ENCODE data around the gene PLS1.
"Not testable (repeated sequence)": the region's sequence is repeated elsewhere in the genome, so short reads cannot be mapped to it uniquely, and the experiment has no call there.

Gene PLS1

GRCh38 chr3:142595581-142595950 is 627 bp upstream of the PLS1 start:
- no peak for DNase-seq (ENCODE audit: low spot score)

- DNase-seq (ENCODE audit: low spot score), result no peak
Measured at GRCh38 chr3:142596726-142597088, 514 bp downstream of the PLS1 start.

GRCh38 chr3:142597906-142598305 is 1.7 kb downstream of the PLS1 start:
- no peak for DNase-seq (ENCODE audit: low spot score)

GRCh38 chr3:142601713-142602112 is 5.5 kb downstream of the PLS1 start:
- DNase-seq (ENCODE audit: low spot score), result no peak

GRCh38 chr3:142602619-142603385 is 6.6 kb downstream of the PLS1 start:
- no peak for DNase-seq (ENCODE audit: low spot score)

GRCh38 chr3:142603386-142603705 is 7.2 kb downstream of the PLS1 start:
- not testable (repeated sequence) for DNase-seq (ENCODE audit: low spot score)

GRCh38 chr3:142604940-142605339 is 8.7 kb downstream of the PLS1 start:
- DNase-seq (ENCODE audit: low spot score), result no peak

- DNase-seq (ENCODE audit: low spot score), result no peak
Measured at GRCh38 chr3:142608631-142609030, 12.4 kb downstream of the PLS1 start.

GRCh38 chr3:142609136-142609535 is 12.9 kb downstream of the PLS1 start:
- DNase-seq (ENCODE audit: low spot score), result no peak

GRCh38 chr3:142611206-142611605 is 15.0 kb downstream of the PLS1 start:
- DNase-seq (ENCODE audit: low spot score), result no peak

GRCh38 chr3:142613491-142613890 is 17.3 kb downstream of the PLS1 start:
- DNase-seq (ENCODE audit: low spot score), result no peak

- DNase-seq (ENCODE audit: low spot score), result no peak
Measured at GRCh38 chr3:142614059-142614626, 17.9 kb downstream of the PLS1 start.

GRCh38 chr3:142615171-142615570 is 19.0 kb downstream of the PLS1 start:
- no peak for DNase-seq (ENCODE audit: low spot score)

GRCh38 chr3:142618917-142619461 is 22.8 kb downstream of the PLS1 start:
- DNase-seq (ENCODE audit: low spot score), result no peak

- no peak for DNase-seq (ENCODE audit: low spot score)
Measured at GRCh38 chr3:142622405-142622804, 26.2 kb downstream of the PLS1 start.

GRCh38 chr3:142623194-142623593 is 27.0 kb downstream of the PLS1 start:
- no peak for DNase-seq (ENCODE audit: low spot score)

- no peak for DNase-seq (ENCODE audit: low spot score)
Measured at GRCh38 chr3:142624341-142625152, 28.4 kb downstream of the PLS1 start.

GRCh38 chr3:142625153-142625440 is 28.9 kb downstream of the PLS1 start:
- DNase-seq (ENCODE audit: low spot score), result no peak

- no peak for DNase-seq (ENCODE audit: low spot score)
Measured at GRCh38 chr3:142626971-142627370, 30.8 kb downstream of the PLS1 start.

- DNase-seq (ENCODE audit: low spot score), result no peak
Measured at GRCh38 chr3:142628801-142629200, 32.6 kb downstream of the PLS1 start.

GRCh38 chr3:142633073-142633472 is 36.9 kb downstream of the PLS1 start:
- DNase-seq (ENCODE audit: low spot score), result no peak

GRCh38 chr3:142636050-142636449 is 39.9 kb downstream of the PLS1 start:
- DNase-seq (ENCODE audit: low spot score), result no peak

- no peak for DNase-seq (ENCODE audit: low spot score)
Measured at GRCh38 chr3:142636664-142637063, 40.5 kb downstream of the PLS1 start.

Data from hematopoietic multipotent progenitor cell treated with erythropoietin and hydrocortisone succinate and interleukin-3 and kit ligand, for 17 days (in vitro differentiated cells).